GM23338 (cell line): ENCODE measurements around the gene CXXC5. TPM values are rescaled to one million over a fixed set of nuclear protein-coding genes. Genes with fewer than 3 reads are reported as not detected.

Source experiments
- ATAC-seq: fragments of 200-7000 bp; cut with Tn5 transposase; 3 replicates; pipeline ENCODE4 v1.9.1; 2020
- DNase-seq: peaks from one replicate; pipeline ENCODE4 v3.0.0-alpha.2; 2015; ENCODE audit warnings: low spot score
- H2AFZ ChIP-seq: fragments of 200-600 bp; sonication (generic); 2 replicates; pipeline ENCODE4 v1.8.0; 2016; ENCODE audit warnings: antibody characterized with exemption, mild to moderate bottlenecking, moderate library complexity
- H3F3A ChIP-seq: fragments of 200-600 bp; sonication (generic); replicated peaks from 2 replicates; pipeline ENCODE4 v1.8.0; 2017; ENCODE audit warnings: antibody characterized with exemption, mixed run types, low read depth
- H3K27ac ChIP-seq: fragments of 200-600 bp; sonication (generic); 2 replicates; pipeline ENCODE4 v1.6.1; 2016; ENCODE audit warnings: low read depth
- H3K27me3 ChIP-seq: fragments of 200-600 bp; sonication (generic); 2 replicates; pipeline ENCODE4 v1.8.0; 2016; ENCODE audit warnings: mild to moderate bottlenecking, mixed run types, moderate library complexity; ENCODE audit not compliant: insufficient read depth
- H3K36me3 ChIP-seq: fragments of 200-600 bp; sonication (generic); 2 replicates; pipeline ENCODE4 v1.8.0; 2016; ENCODE audit warnings: mild to moderate bottlenecking; ENCODE audit not compliant: insufficient read depth
- H3K4me1 ChIP-seq: fragments of 200-600 bp; sonication (generic); 2 replicates; pipeline ENCODE4 v1.8.0; 2016; ENCODE audit warnings: mild to moderate bottlenecking, moderate library complexity; ENCODE audit not compliant: insufficient read depth
- H3K4me2 ChIP-seq: fragments of 200-600 bp; sonication (generic); 2 replicates; pipeline ENCODE4 v1.7.1; 2017; ENCODE audit warnings: mixed run types
- H3K4me3 ChIP-seq: fragments of 200-600 bp; sonication (generic); 2 replicates; pipeline ENCODE4 v1.6.1; 2016; ENCODE audit warnings: mixed run types
- H3K79me2 ChIP-seq: fragments of 200-600 bp; sonication (generic); replicated peaks from 2 replicates; pipeline ENCODE4 v1.8.0; 2017; ENCODE audit warnings: mild to moderate bottlenecking; ENCODE audit not compliant: insufficient read depth
- H3K9me2 ChIP-seq: fragments of 200-600 bp; sonication (generic); 2 replicates; pipeline ENCODE4 v1.8.0; 2017; ENCODE audit not compliant: insufficient read depth
- H4K20me1 ChIP-seq: fragments of 200-600 bp; sonication (generic); replicated peaks from 2 replicates; pipeline ENCODE4 v1.8.0; 2017; ENCODE audit warnings: mild to moderate bottlenecking; ENCODE audit not compliant: insufficient read depth
- H3K27ac Mint-ChIP-seq: 2 replicates; pipeline ENCODE4 v1.8.0; 2020; ENCODE audit warnings: inconsistent platforms, mild to moderate bottlenecking, moderate library complexity, mixed read lengths
- H3K27me3 Mint-ChIP-seq: 3 replicates; pipeline ENCODE4 v1.8.0; 2022; ENCODE audit warnings: low read depth, mild to moderate bottlenecking, moderate library complexity, mixed read lengths, inconsistent platforms; ENCODE audit not compliant: insufficient read depth, poor library complexity
- H3K36me3 Mint-ChIP-seq: 3 replicates; pipeline ENCODE4 v1.8.0; 2021; ENCODE audit warnings: low read depth, mild to moderate bottlenecking, inconsistent platforms, moderate library complexity, mixed read lengths
- H3K4me1 Mint-ChIP-seq: 3 replicates; pipeline ENCODE4 v1.8.0; 2020; ENCODE audit warnings: mild to moderate bottlenecking, inconsistent platforms, mixed read lengths
- H3K4me3 Mint-ChIP-seq: 3 replicates; pipeline ENCODE4 v1.8.0; 2021; ENCODE audit warnings: moderate library complexity, mild to moderate bottlenecking, inconsistent platforms, mixed read lengths
- H3K9me3 Mint-ChIP-seq: 3 replicates; pipeline ENCODE4 v1.8.0; 2020; ENCODE audit warnings: moderate library complexity, mild to moderate bottlenecking, inconsistent platforms, mixed read lengths
- EZH2 ChIP-seq: fragments of 200-600 bp; sonication (generic); IDR thresholded peaks from one replicate; pipeline ENCODE4 v1.8.0; 2017; ENCODE audit warnings: antibody characterized with exemption, mild to moderate bottlenecking, low read depth; ENCODE audit not compliant: unreplicated experiment
- EZH2phosphoT487 ChIP-seq: fragments of 200-600 bp; sonication (generic); IDR thresholded peaks from one replicate; pipeline ENCODE4 v1.8.1; 2018; ENCODE audit warnings: antibody characterized with exemption; ENCODE audit not compliant: unreplicated experiment
- NANOG ChIP-seq: IDR thresholded peaks from 2 replicates; pipeline ENCODE4 v1.6.1; 2016; ENCODE audit warnings: antibody characterized with exemption, borderline replicate concordance
- POLR2AphosphoS5 ChIP-seq: IDR thresholded peaks from 2 replicates; pipeline ENCODE4 v1.6.1; 2016; ENCODE audit warnings: antibody characterized with exemption, low read depth
- STAT1 ChIP-seq: IDR thresholded peaks from one replicate; pipeline ENCODE4 v1.6.1; 2016; ENCODE audit warnings: antibody characterized with exemption; ENCODE audit not compliant: unreplicated experiment
- polyA plus RNA-seq: library from polyadenylated mRNA; unstranded; fragments of >200 nt; fragmentation: Nextera tagmentation; extraction: Ambion mirVana; gene quantifications from 2 replicates; pipeline ENCODE4 v1.2.1, GENCODE V29; 2016
- total RNA-seq: library from RNA; depleted of rRNA; stranded (reverse); fragments of >200 nt; shearing (Covaris generic); gene quantifications from 2 replicates; pipeline ENCODE4 v1.2.3, GENCODE V29; 2014
- TF ChIP-seq, protein P1 (sequence below): IDR thresholded peaks from one replicate; pipeline ENCODE4 v1.6.1; 2018; ENCODE audit warnings: antibody characterized with exemption; ENCODE audit not compliant: unreplicated experiment
- TF ChIP-seq, protein P2 (sequence below), 2 experiments: fragments of 200-600 bp in 1 of 2; sonication (generic) in 1 of 2; conservative IDR thresholded peaks; 2 replicates each; pipeline versions ENCODE4 v1.5.1 to v1.6.1; 2016 to 2017; ENCODE audit warnings: antibody characterized with exemption in 2 of 2, low read depth in 2 of 2, mild to moderate bottlenecking in 2 of 2, moderate library complexity in 1 of 2
- TF ChIP-seq, protein P3 (sequence below): IDR thresholded peaks from 2 replicates; pipeline ENCODE4 v1.6.1; 2016; ENCODE audit warnings: antibody characterized with exemption

Gene CXXC5
- total and polyA plus RNA-seq, 2 experiments from 2014 or later = 63.3 to 111 TPM

DNA sequence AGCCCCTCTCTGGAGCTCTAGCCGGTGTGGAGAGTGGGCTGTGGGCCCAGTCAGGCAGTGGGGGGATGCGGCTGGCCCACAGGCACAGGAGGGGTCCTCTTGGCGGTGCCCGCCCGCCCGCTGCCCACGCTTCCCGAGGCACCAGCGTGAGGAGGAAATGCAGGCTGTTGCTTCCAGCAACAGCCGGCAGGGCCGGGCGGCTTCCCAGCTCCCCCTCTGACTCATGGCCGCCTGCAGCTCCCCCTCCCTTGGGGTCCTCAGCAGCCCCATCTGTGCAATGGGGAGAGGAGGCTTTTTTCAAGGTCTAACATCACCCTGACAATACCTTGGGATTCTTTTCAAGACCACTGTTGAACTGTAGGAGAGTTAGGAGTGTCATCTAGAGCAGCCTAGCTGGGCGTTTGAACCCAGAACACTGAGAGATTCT lies 10.4 kb downstream of the CXXC5 start (continued):
- TF ChIP-seq, protein P1, sequence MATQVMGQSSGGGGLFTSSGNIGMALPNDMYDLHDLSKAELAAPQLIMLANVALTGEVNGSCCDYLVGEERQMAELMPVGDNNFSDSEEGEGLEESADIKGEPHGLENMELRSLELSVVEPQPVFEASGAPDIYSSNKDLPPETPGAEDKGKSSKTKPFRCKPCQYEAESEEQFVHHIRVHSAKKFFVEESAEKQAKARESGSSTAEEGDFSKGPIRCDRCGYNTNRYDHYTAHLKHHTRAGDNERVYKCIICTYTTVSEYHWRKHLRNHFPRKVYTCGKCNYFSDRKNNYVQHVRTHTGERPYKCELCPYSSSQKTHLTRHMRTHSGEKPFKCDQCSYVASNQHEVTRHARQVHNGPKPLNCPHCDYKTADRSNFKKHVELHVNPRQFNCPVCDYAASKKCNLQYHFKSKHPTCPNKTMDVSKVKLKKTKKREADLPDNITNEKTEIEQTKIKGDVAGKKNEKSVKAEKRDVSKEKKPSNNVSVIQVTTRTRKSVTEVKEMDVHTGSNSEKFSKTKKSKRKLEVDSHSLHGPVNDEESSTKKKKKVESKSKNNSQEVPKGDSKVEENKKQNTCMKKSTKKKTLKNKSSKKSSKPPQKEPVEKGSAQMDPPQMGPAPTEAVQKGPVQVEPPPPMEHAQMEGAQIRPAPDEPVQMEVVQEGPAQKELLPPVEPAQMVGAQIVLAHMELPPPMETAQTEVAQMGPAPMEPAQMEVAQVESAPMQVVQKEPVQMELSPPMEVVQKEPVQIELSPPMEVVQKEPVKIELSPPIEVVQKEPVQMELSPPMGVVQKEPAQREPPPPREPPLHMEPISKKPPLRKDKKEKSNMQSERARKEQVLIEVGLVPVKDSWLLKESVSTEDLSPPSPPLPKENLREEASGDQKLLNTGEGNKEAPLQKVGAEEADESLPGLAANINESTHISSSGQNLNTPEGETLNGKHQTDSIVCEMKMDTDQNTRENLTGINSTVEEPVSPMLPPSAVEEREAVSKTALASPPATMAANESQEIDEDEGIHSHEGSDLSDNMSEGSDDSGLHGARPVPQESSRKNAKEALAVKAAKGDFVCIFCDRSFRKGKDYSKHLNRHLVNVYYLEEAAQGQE = no peak

DNA sequence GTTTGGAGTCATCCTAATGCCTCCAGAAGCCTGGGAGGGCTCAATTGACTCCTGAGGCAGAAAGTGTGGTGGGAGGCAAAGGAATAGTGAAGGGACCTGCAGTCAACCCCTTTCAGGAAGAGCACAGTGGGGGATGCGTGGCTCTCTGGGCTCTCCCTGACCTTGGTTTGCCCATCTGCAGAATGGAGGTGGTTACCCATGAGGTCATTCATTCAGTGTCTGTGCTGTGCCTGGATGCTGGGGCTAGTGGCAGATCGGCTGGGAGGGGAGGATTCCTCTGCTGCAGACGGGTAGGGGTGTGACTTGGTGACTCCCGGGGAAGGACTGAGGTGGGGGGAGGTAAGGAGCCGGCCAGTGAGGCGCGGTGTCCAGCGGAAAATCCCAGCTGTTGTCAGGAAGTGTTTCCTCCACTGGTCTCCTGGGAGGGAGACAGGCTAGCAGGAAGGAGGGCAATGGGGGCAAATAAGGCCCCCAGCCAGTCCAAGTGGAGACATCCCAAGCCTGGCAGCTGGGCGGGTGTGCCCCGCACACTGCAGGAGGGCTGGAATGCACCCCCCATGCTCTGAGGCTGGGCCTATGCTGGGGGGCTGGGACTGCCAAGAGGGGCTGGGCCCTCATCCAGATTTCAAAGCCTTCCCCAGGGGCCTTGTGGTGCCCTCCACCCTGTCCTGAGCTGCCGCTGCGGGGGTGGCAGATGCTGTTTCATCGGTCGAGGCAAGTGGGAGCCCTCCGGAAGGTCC lies 10.9 kb downstream of the CXXC5 start:
- H3K27ac Mint-ChIP-seq = no peak overlapping the region
- TF ChIP-seq STAT1 = no peak
- no peak for TF ChIP-seq POLR2AphosphoS5
- no peak for TF ChIP-seq EZH2phosphoT487
- no peak for TF ChIP-seq EZH2
- TF ChIP-seq, protein P2, sequence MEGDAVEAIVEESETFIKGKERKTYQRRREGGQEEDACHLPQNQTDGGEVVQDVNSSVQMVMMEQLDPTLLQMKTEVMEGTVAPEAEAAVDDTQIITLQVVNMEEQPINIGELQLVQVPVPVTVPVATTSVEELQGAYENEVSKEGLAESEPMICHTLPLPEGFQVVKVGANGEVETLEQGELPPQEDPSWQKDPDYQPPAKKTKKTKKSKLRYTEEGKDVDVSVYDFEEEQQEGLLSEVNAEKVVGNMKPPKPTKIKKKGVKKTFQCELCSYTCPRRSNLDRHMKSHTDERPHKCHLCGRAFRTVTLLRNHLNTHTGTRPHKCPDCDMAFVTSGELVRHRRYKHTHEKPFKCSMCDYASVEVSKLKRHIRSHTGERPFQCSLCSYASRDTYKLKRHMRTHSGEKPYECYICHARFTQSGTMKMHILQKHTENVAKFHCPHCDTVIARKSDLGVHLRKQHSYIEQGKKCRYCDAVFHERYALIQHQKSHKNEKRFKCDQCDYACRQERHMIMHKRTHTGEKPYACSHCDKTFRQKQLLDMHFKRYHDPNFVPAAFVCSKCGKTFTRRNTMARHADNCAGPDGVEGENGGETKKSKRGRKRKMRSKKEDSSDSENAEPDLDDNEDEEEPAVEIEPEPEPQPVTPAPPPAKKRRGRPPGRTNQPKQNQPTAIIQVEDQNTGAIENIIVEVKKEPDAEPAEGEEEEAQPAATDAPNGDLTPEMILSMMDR (conservative IDR thresholded peaks at IDR 0.05; ENCODE audit: low read depth in 2 of 2) = no peak
- Histone ChIP-seq H2AFZ (no peak overlapping the region), H3K9me2 (no peaks in the 10 kb centered on the region), H3K36me3 (no peaks in the 10 kb centered on the region), H4K20me1 (peaks cover 82% of the 10 kb centered on the region), H3K27ac (peak overlapping the region; percentile 45; the same call in 1 of the 2 replicates), H3K79me2 (peaks cover 97% of the 10 kb centered on the region), H3K27me3 (no peaks in the 10 kb centered on the region), H3K4me2 (peak overlapping the region; percentile 68), H3K4me1 (peaks cover 59% of the 10 kb centered on the region), H3K4me3 (peak overlapping the region; percentile 3; the same call in 1 of the 2 replicates), H3F3A (peaks cover 8% of the 10 kb centered on the region; the same call in 1 of the 2 replicates)
- no peaks in the 10 kb centered on the region for H3K36me3 Mint-ChIP-seq
- peaks cover 32% of the 10 kb centered on the region for H3K27me3 Mint-ChIP-seq
- H3K4me3 Mint-ChIP-seq = peak overlapping the region; percentile 32; the same call in 2 of the 3 replicates
- DNase-seq = peak; percentile 57
- peaks cover 79% of the 10 kb centered on the region for H3K4me1 Mint-ChIP-seq
- peak; percentile 7 for ATAC-seq
- H3K9me3 Mint-ChIP-seq = no peaks in the 10 kb centered on the region

DNA sequence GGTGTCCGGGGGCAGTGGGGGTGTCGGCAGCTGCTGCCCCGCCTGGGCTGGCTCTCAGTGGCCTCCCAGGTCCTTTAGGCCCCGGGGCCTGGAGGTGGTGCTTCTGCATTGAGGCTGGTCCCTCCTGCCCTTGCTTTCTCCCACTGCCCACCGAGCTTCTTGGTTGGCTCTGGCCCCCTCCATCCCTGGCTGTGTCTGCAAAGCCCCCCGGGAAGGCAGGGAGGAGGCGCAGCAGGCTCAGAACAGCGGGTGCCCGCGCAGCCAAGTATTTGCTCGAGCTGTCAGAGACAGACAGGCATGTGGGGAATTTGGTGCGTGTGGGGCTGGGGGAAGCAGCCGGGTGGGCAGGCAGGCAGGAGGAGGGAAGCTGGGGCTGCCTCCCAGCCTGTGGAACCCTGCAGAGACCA lies 11.5 kb downstream of the CXXC5 start:
- peaks cover 57% of the 10 kb centered on the region for H3K4me1 ChIP-seq

More for the DNA sequence above, 11.5 kb downstream of the CXXC5 start:
- H3K27ac Mint-ChIP-seq = peak overlapping the region; percentile 72; the same call in 1 of the 2 replicates
- Histone ChIP-seq H2AFZ (no peak overlapping the region), H3K9me2 (no peaks in the 10 kb centered on the region), H3K4me3 (peak overlapping the region; percentile 3; the same call in 1 of the 2 replicates), H3K79me2 (peaks cover 97% of the 10 kb centered on the region), H3K36me3 (no peaks in the 10 kb centered on the region), H3K4me2 (peak overlapping the region; percentile 68), H3K27me3 (no peaks in the 10 kb centered on the region), H4K20me1 (peaks cover 79% of the 10 kb centered on the region), H3F3A (peaks cover 8% of the 10 kb centered on the region; the same call in 1 of the 2 replicates), H3K27ac (peak overlapping the region; percentile 45; the same call in 1 of the 2 replicates)
- ATAC-seq = peak; percentile 35
- TF ChIP-seq, protein P3, sequence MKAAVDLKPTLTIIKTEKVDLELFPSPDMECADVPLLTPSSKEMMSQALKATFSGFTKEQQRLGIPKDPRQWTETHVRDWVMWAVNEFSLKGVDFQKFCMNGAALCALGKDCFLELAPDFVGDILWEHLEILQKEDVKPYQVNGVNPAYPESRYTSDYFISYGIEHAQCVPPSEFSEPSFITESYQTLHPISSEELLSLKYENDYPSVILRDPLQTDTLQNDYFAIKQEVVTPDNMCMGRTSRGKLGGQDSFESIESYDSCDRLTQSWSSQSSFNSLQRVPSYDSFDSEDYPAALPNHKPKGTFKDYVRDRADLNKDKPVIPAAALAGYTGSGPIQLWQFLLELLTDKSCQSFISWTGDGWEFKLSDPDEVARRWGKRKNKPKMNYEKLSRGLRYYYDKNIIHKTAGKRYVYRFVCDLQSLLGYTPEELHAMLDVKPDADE = no peak
- TF ChIP-seq NANOG = no peak
- peak overlapping the region; percentile 14; the same call in 1 of the 3 replicates for H3K4me3 Mint-ChIP-seq
- no peaks in the 10 kb centered on the region for H3K9me3 Mint-ChIP-seq
- H3K4me1 Mint-ChIP-seq = peaks cover 79% of the 10 kb centered on the region
- peaks cover 30% of the 10 kb centered on the region for H3K27me3 Mint-ChIP-seq
- H3K36me3 Mint-ChIP-seq = no peaks in the 10 kb centered on the region
- DNase-seq = peak; percentile 63
